Stimulated activated CD8-positive, alpha-beta memory T cell treated with anti-CD3 and anti-CD28 coated beads, Interleukin-15, amount 100 ng/mL, for 1 hour (primary cell): ENCODE data around the gene PWWP2B.
A peak's percentile ranks its signal among the peaks of the same experiment; 100 is the strongest.
"Not testable (repeated sequence)": the region's sequence is repeated elsewhere in the genome, so short reads cannot be mapped to it uniquely, and the experiment has no call there.

Experiments
- DNase-seq: peaks from one replicate; pipeline ENCODE4 v3.0.0-alpha.2; 2020; ENCODE audit warnings: low read depth

PWWP2B gene

GRCh38 chr10:132381741-132382140, 15.3 kb upstream of the PWWP2B start:
- DNase-seq, result no peak

- no peak for DNase-seq
These were observed 14.6 kb upstream of the PWWP2B start for GRCh38 chr10:132382231-132382922.

GRCh38 chr10:132383101-132383500, 13.9 kb upstream of the PWWP2B start:
- no peak for DNase-seq

- no peak for DNase-seq
These were observed 13.2 kb upstream of the PWWP2B start for GRCh38 chr10:132383751-132384196.

- no peak for DNase-seq
These were observed 12.2 kb upstream of the PWWP2B start for GRCh38 chr10:132384618-132385388.

- no peak for DNase-seq
These were observed 11.7 kb upstream of the PWWP2B start for GRCh38 chr10:132385389-132385667.

GRCh38 chr10:132385721-132386418, 11.1 kb upstream of the PWWP2B start:
- DNase-seq, result no peak

GRCh38 chr10:132386419-132386831, 10.6 kb upstream of the PWWP2B start:
- DNase-seq, result no peak

GRCh38 chr10:132386896-132387295, 10.1 kb upstream of the PWWP2B start:
- DNase-seq, result not testable (repeated sequence)

- peak; percentile 57 for DNase-seq
These were observed 9.2 kb upstream of the PWWP2B start for GRCh38 chr10:132387764-132388210.

GRCh38 chr10:132388891-132389432, 8.0 kb upstream of the PWWP2B start:
- DNase-seq, result no peak

- no peak for DNase-seq
These were observed 7.4 kb upstream of the PWWP2B start for GRCh38 chr10:132389433-132390169.

- DNase-seq, result no peak
These were observed 6.7 kb upstream of the PWWP2B start for GRCh38 chr10:132390170-132390920.

- no peak for DNase-seq
These were observed 5.9 kb upstream of the PWWP2B start for GRCh38 chr10:132390921-132391675.

GRCh38 chr10:132391676-132392020, 5.4 kb upstream of the PWWP2B start:
- no peak for DNase-seq

GRCh38 chr10:132392184-132392800, 4.7 kb upstream of the PWWP2B start:
- DNase-seq, result no peak

GRCh38 chr10:132392811-132393694, 3.9 kb upstream of the PWWP2B start:
- no peak for DNase-seq

GRCh38 chr10:132393695-132394181, 3.3 kb upstream of the PWWP2B start:
- DNase-seq, result no peak
